ENCODE results near the gene SLC9A9. TPM values are rescaled to one million over a fixed set of nuclear protein-coding genes. Genes with fewer than 3 reads are reported as not detected.

Gene SLC9A9
- total and polyA plus RNA-seq, 2 donors (not counting 1 experiment from before 2014, with no cell fraction given) = 14.3 to 74.0 TPM

DNA sequence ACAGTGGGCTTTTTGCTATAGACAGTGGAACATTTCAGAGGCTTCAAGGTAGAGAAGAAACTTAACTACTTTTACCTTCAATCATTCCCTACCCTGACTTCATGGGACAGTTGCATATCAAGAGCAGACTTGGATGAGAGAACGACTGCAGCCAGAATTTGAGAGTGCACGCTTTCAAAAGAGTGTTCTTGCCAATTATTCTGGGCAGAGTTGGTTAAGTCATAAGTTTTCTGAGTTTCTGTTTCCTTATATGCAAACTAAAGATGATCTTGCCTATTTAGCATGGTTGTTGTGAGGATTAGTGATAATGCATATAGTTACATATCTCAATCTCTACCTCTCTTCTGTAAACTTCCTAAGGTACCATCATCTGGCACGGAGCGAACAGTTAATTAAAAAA is 7.6 kb downstream of the SLC9A9 start:
- Histone ChIP-seq H4K20me1 (ENCODE audit: control insufficient read depth, extremely low read depth, insufficient read depth, low read length) (no peaks in the 10 kb centered on the region), H3K36me3 (ENCODE audit: control insufficient read depth, insufficient read depth, low read length) (no peaks in the 10 kb centered on the region), H3K4me1 (ENCODE audit: control insufficient read depth, extremely low read depth, insufficient read depth, low read length) (no peaks in the 10 kb centered on the region), H3K9ac (ENCODE audit: insufficient read depth, low read length) (no peak overlapping the region), H3K79me2 (ENCODE audit: control insufficient read depth, insufficient read depth, low read length) (no peaks in the 10 kb centered on the region), H3K9me3 (ENCODE audit: control insufficient read depth, insufficient read depth, low read depth, low read length) (no peaks in the 10 kb centered on the region), H3K4me3 (replicated peaks in 1 of 4; ENCODE audit: control extremely low read depth in 1 of 4, insufficient read depth in 1 of 4, low read depth in 3 of 4, low read length in 4 of 4) (no peak overlapping the region), H3K27ac (ENCODE audit: insufficient read depth, low read length) (no peak overlapping the region), H3K4me2 (ENCODE audit: extremely low read depth, insufficient read depth, low read length) (no peak overlapping the region), H3K27me3 (ENCODE audit: control insufficient read depth, insufficient read depth, low read length) (no peaks in the 10 kb centered on the region), H2AFZ (ENCODE audit: low read length) (no peak overlapping the region)
- no peak for DNase-seq (ENCODE audit: low read depth in 2 of 2)
- TF ChIP-seq, protein P1, sequence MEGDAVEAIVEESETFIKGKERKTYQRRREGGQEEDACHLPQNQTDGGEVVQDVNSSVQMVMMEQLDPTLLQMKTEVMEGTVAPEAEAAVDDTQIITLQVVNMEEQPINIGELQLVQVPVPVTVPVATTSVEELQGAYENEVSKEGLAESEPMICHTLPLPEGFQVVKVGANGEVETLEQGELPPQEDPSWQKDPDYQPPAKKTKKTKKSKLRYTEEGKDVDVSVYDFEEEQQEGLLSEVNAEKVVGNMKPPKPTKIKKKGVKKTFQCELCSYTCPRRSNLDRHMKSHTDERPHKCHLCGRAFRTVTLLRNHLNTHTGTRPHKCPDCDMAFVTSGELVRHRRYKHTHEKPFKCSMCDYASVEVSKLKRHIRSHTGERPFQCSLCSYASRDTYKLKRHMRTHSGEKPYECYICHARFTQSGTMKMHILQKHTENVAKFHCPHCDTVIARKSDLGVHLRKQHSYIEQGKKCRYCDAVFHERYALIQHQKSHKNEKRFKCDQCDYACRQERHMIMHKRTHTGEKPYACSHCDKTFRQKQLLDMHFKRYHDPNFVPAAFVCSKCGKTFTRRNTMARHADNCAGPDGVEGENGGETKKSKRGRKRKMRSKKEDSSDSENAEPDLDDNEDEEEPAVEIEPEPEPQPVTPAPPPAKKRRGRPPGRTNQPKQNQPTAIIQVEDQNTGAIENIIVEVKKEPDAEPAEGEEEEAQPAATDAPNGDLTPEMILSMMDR (conservative IDR thresholded peaks at IDR 0.05 in 1 of 2, IDR thresholded peaks at IDR 0.05 in 1 of 2; ENCODE audit: low read depth in 1 of 2, low read length in 2 of 2) = no peak
- no peak for TF ChIP-seq EZH2 (IDR thresholded peaks at IDR 0.05; ENCODE audit: low read length, missing control alignments)

DNA sequence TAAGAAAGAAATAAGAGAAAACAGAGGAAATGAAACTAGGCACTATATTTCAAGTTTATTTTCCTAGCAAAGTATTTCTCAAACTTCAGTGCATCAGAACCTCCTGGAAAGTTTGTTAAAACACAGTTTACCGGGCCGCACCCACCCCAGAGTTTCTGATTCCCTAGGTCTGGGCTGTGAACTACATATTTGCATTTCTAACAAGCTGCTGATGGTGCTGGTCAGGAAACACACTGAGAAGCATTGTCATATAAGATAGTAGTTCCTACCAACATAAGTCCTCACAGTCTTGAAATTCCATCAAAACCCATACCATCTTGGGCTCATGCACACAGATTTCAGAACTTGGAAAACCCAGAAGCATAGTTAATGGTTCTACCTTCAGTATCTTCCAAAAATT is 8.3 kb downstream of the SLC9A9 start:
- H4K20me1 ChIP-seq (ENCODE audit: control insufficient read depth, extremely low read depth, insufficient read depth, low read length) = no peaks in the 10 kb centered on the region
- no peak overlapping the region for H3K4me3 ChIP-seq (replicated peaks in 1 of 4; ENCODE audit: control extremely low read depth in 1 of 4, insufficient read depth in 1 of 4, low read depth in 3 of 4, low read length in 4 of 4)
- TF ChIP-seq, protein P1 (conservative IDR thresholded peaks at IDR 0.05 in 1 of 2, IDR thresholded peaks at IDR 0.05 in 1 of 2; ENCODE audit: low read depth in 1 of 2, low read length in 2 of 2) = no peak
- TF ChIP-seq EZH2 (IDR thresholded peaks at IDR 0.05; ENCODE audit: low read length, missing control alignments) = no peak
- H3K9me3 ChIP-seq (ENCODE audit: control insufficient read depth, insufficient read depth, low read depth, low read length) = no peaks in the 10 kb centered on the region
- no peak overlapping the region for H3K9ac ChIP-seq (ENCODE audit: insufficient read depth, low read length)
- H3K4me1 ChIP-seq (ENCODE audit: control insufficient read depth, extremely low read depth, insufficient read depth, low read length) = no peaks in the 10 kb centered on the region
- no peaks in the 10 kb centered on the region for H3K79me2 ChIP-seq (ENCODE audit: control insufficient read depth, insufficient read depth, low read length)
- H3K27me3 ChIP-seq (ENCODE audit: control insufficient read depth, insufficient read depth, low read length) = no peaks in the 10 kb centered on the region
- no peaks in the 10 kb centered on the region for H3K36me3 ChIP-seq (ENCODE audit: control insufficient read depth, insufficient read depth, low read length)
- no peak for DNase-seq (ENCODE audit: low read depth in 2 of 2)
- no peak overlapping the region for H2AFZ ChIP-seq (ENCODE audit: low read length)
- H3K27ac ChIP-seq (ENCODE audit: insufficient read depth, low read length) = no peak overlapping the region
- no peak overlapping the region for H3K4me2 ChIP-seq (ENCODE audit: extremely low read depth, insufficient read depth, low read length)

GRCh38 chr3:143837076-143837475 is 11.2 kb downstream of the SLC9A9 start:
- no peak for DNase-seq (ENCODE audit: low read depth in 2 of 2)
- Histone ChIP-seq H3K27me3 (ENCODE audit: control insufficient read depth, insufficient read depth, low read length) (no peaks in the 10 kb centered on the region), H2AFZ (ENCODE audit: low read length) (no peak overlapping the region), H3K27ac (ENCODE audit: insufficient read depth, low read length) (no peak overlapping the region), H3K79me2 (ENCODE audit: control insufficient read depth, insufficient read depth, low read length) (no peaks in the 10 kb centered on the region), H3K4me2 (ENCODE audit: extremely low read depth, insufficient read depth, low read length) (no peak overlapping the region), H3K4me1 (ENCODE audit: control insufficient read depth, extremely low read depth, insufficient read depth, low read length) (no peaks in the 10 kb centered on the region), H3K9ac (ENCODE audit: insufficient read depth, low read length) (no peak overlapping the region), H4K20me1 (ENCODE audit: control insufficient read depth, extremely low read depth, insufficient read depth, low read length) (no peaks in the 10 kb centered on the region), H3K9me3 (ENCODE audit: control insufficient read depth, insufficient read depth, low read depth, low read length) (no peaks in the 10 kb centered on the region), H3K4me3 (replicated peaks in 1 of 4; ENCODE audit: control extremely low read depth in 1 of 4, insufficient read depth in 1 of 4, low read depth in 3 of 4, low read length in 4 of 4) (no peak overlapping the region), H3K36me3 (ENCODE audit: control insufficient read depth, insufficient read depth, low read length) (no peaks in the 10 kb centered on the region)
- no peak for TF ChIP-seq EZH2 (IDR thresholded peaks at IDR 0.05; ENCODE audit: low read length, missing control alignments)
- TF ChIP-seq, protein P1 (conservative IDR thresholded peaks at IDR 0.05 in 1 of 2, IDR thresholded peaks at IDR 0.05 in 1 of 2; ENCODE audit: low read depth in 1 of 2, low read length in 2 of 2) = no peak

Data from fibroblast of lung (primary cell).